RPMI7951 (cell line): ENCODE results near the gene DLX1. TPM values are rescaled to one million over a fixed set of nuclear protein-coding genes. Genes with fewer than 3 reads are reported as not detected.
"Not testable (repeated sequence)": the region's sequence is repeated elsewhere in the genome, so short reads cannot be mapped to it uniquely, and the experiment has no call there.

ENCODE experiments used
- DNase-seq: peaks from one replicate; pipeline ENCODE4 v3.0.0-alpha.2; 2012; ENCODE audit warnings: low read depth
- total RNA-seq: library from RNA; depleted of rRNA; stranded (reverse); fragments of >200 nt; shearing (Covaris generic); gene quantifications from 2 replicates; pipeline ENCODE4 v1.2.3, GENCODE V29; 2014; rRNA removed

DLX1 gene
- 7.8 and 8.8 TPM in 2 replicates for total RNA-seq

DNA sequence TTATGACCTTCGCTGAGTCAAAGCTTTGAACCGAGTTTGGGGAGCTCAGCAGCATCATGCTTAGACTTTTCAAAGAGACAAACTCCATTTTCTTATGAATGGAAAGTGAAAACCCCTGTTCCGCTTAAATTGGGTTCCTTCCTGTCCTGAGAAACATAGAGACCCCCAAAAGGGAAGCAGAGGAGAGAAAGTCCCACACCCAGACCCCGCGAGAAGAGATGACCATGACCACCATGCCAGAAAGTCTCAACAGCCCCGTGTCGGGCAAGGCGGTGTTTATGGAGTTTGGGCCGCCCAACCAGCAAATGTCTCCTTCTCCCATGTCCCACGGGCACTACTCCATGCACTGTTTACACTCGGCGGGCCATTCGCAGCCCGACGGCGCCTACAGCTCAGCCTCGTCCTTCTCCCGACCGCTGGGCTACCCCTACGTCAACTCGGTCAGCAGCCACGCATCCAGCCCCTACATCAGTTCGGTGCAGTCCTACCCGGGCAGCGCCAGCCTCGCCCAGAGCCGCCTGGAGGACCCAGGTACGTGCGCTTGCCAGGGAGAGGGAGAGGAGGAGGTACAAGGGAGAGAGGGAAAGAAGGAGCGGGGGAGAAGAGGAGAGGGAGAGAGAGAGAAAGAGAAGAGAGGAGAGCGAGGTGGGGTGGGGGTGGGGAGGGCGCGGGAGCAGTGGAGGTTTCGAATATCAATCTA is at the start of gene DLX1:
TSS of gene DLX1 (plus strand) at position 48 of the 700 bp plus-strand sequence. CDS start at position 219, 171 bp downstream.
- DNase-seq = no peak

DNA sequence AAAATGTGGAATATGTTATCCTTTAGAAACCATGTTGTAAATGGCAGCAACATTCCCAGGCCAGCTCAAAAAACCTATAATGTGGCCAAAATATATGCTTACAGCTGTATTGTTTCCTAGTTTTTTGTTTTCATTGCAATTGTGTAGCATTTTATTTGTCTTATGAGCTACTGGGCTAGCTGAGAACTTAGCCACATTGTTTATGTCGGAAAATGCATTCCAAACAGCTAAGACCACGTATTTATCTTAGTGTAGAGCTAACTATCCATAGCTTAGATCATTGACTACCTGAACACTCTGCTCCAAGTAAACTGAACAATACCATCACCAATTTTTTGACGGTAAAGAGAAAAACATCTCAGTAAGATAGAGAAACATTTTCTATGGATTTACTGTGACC is 47.2 kb upstream of the DLX1 start:
- DNase-seq = no peak

DNA sequence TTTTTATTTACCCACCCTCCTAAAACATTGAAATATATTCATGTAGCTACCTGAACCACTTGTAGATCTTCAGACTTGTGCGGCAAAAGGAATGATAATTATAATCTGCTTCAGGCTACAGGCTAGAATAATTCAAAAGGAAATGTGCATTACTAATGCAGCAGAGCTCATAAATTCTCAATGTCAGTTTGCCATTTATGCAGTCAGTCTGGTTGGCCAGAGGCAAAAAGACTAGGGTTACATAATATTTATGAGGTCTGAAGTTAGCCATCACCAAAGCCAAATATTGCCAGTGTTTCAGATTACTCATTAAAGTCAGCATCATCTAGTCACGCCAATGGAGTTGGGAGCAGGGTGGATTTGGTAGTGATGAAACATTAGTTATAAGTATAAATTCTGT is 46.7 kb upstream of the DLX1 start:
- DNase-seq = peak; percentile 95

DNA sequence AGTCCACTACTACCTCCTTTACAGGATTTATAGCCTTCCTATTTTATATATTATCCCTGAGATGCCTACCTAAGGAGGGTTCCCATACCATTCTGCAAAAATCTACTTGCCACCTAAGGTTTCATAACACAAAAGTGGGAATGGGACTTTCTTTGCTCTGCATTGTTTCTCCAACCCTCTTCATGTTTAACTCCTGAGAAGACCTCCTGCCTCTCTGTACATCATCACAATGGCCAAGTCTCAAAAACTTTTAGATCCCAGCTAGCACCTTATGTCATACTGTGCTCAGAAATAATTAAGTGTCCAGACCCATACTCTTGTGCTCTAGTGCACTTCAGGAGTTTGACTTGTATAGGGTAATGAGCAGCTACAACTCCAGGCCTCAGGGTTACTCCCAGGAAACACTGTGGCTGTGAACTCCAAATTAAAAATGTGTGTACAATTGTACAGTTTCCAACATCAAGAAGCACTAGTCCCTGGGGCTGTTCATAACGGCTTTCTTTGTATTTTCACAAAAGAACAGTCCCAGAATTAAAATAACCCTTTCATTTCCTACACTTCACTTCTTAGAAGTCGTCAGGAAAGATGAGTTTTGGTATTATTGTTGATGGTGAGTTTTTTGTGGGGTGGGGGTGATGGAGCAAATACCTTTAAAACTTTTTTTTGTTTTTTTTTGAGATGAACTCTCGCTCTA is 46.1 kb upstream of the DLX1 start:
- DNase-seq = peak; percentile 53

DNA sequence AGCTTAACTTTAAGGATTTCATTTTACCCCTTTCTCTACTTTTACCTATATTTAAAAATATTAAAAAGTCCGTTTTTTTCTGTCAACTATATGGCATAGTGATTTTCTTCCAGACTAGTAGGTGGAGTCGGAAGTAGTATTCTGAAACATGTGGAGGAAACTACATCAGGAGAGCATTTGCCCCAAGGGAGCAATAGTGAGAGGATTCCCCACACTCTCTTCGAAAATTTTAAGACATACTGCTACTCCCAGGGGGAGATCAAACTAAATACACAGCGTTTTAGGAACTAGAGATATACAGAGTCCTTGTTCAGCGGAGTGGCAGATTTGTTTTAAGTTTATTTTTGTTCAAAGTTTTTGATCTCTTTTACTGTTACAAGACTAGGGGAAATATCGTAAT is 45.0 kb upstream of the DLX1 start:
- no peak for DNase-seq

DNA sequence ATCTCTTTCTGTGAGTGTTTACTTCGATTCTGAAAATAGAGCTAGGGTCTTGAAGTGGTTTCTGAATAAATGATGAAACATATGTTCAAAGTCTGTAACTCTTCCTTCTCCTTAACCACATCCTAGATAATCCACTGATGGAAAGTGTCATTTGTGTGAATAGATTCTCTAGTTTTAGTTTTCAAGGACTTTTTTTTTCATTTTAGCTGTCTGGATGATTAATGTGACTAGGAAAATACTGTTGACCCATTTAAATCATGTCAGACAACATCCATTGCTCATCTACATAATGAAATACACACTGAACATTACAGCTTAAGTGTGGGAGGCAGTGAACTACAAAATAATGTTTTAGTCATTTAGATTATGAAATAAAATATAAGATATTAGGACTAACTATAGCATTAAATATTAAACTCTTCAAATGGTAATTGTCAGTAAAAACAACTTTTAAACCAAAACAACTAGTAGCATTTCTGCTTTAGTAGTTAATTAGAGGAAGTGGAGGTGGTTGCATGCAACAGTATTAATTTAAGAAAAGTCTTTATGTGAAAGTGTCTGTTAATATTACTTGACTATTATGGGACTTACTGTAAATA is 39.1 kb upstream of the DLX1 start:
- DNase-seq = peak; percentile 78

DNA sequence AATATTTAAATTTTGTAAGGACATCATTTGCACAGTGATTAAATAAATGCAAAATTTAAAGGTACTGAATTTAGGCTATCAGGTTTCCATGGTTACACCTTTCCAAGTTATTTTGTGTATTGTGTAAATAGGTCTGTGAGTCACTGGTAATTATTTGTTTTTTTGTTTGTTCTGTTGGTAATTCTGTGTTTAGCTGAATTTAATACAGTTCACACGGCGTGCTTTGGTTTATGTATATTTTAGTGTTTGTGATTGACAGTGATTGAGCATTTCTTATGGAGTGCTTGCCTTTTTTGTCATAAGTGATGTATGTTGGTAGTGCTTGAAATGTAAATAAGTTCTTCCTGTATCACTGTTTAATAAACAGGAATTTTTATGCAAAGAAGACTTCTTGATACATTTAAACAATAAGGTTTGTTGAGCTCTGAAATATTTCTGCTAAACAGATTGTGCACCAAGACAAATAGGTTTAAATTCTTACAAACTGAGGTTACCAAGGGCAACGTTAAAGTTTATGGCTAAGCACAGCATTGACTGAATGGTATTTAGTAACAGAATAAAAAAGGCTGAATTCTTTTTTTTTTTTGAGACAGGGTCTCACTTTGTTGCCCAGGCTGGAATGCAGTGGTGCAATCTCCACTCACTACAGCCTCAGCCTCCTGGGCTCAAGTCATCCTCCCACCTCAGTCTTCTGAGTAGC is 38.3 kb upstream of the DLX1 start:
- DNase-seq = no peak

DNA sequence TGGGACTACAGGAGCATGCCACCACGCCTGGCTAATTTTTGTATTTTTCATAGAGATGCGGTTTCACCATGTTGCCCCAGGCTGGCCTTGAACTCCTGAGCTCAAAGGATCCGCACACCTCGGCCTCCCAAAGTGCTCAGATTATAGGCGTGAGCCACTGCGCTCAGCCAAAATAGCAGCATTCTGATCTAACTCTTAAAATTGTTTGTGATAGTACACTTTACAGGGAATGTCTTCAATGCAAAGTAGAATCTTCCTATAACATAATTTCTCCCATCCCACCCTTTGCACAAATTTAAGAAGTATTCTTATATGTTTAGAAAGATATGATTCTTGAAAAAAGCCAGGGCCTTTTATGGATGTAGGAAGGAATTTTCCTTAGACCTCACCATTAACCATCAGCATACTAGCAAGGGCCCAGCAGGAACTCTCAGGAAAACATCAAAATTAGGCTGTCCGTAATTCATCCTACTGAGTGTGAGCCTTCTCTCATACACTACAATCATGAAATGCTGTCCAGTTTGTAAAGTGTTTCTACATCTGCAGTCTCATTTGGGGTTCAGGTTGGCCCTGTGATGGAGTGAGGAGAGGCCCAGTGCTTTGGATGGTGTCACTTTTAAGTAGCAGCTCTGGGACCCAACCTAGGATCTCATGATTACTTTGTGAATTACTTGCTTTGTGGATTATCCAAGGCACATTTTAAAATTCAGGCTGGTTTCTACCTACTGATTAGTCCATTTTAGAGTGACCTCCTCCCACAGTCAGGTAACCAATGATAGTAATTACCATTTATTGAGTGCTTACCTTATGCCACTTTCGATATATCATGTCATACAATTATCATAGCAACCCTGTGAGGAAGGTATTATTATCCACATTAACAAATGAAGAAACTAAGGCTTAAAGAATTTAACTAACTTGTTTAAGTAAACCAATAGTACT is 37.5 kb upstream of the DLX1 start:
- DNase-seq = no peak

DNA sequence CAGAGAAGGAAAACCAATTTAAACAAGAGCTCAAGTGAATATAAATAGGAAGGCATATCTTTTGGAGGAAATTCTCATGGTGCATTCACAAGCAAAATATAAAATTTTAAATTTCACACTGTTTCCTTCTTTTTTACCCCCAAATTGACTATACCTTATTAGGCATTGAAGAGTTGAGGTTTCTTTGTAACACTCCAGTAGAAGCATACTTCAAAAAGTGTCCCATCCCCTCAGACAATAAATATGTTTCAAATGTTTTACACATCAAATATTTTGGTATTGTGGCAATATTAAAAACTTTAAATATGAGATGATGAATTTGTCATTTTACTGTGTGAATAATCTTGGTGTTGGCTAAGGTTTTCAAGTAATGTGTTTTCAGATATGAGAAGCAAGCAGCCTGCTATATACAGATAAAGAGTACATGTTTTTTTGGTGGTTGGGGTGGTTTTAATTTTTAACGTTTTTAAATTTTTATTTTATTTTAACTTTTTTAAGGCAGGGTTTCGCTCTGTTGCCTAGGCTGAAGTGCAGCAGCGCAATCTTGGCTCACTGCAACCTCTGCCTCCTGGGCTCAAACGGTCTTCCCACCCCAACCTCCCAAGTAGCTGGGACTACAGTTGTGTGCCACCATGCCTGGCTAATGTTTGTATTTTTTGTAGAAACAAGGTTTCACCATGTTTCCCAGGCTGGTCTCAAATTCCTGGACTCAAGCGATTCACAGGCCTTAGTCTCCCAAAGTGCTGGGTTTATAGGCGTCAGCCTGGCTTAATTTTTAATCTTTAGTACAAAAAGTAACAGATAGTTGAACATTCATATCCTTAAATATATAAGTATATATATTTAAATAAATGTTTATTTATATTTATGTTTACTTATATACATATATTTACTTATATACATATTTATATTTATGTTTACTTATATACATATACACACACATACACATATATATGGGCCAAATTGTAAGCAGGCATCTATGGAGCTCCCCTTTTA is 36.5 kb upstream of the DLX1 start:
- no peak for DNase-seq

DNA sequence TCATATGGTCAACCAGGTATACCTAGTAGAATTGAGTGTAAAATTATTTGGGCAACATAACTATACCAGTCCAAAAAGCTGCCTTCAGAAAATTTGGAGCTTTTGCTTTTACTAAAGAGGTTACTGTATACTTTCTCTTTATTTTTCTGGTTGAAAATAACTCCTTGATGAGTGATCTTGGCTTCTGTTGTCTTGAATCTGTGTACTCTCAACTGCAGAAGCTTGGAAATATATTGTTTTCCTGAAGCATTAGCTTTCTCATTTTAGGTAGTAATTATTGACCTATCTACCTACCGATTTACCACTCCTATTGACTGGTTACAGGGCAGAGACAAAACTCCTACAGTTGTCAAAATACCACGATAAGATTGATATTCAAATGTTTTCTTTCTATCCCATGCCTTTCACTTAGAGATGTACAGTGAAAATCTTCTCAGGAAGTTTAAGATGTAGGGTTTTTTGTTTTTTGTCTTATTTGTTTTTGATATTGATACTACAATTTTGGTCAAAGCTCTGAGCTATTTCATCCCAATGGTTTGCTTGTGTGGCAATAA is 35.7 kb upstream of the DLX1 start:
- DNase-seq = no peak

DNA sequence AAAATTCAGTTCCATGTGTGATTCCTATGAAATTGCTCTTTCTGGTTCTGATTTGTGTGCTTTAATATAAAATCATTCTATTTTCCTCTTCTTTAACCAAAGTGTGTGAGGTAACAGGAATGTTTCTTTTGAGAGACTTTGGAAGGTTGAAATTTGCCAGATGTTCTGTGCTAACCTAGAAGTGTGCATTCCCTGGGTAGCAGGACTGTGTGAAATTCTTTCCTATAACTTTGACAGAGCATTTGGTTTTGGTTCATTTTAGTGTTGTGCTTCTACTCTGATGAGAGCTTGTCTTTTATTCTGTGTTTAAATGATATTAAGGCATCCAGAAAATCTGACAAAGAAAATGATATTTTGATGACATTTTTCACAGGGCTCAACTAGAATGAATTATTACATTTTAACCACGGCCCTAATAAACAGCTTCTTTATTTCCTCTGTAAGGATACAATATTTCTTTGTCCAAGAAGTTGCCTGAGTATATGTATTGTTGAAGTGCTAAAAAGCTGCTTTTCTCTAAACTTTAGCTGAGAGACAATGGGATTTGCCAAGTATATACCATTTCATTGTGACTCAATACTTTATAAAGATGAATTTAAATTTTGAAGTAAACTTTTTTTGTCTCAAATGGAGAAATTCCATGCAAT is 34.7 kb upstream of the DLX1 start:
- DNase-seq = no peak

DNA sequence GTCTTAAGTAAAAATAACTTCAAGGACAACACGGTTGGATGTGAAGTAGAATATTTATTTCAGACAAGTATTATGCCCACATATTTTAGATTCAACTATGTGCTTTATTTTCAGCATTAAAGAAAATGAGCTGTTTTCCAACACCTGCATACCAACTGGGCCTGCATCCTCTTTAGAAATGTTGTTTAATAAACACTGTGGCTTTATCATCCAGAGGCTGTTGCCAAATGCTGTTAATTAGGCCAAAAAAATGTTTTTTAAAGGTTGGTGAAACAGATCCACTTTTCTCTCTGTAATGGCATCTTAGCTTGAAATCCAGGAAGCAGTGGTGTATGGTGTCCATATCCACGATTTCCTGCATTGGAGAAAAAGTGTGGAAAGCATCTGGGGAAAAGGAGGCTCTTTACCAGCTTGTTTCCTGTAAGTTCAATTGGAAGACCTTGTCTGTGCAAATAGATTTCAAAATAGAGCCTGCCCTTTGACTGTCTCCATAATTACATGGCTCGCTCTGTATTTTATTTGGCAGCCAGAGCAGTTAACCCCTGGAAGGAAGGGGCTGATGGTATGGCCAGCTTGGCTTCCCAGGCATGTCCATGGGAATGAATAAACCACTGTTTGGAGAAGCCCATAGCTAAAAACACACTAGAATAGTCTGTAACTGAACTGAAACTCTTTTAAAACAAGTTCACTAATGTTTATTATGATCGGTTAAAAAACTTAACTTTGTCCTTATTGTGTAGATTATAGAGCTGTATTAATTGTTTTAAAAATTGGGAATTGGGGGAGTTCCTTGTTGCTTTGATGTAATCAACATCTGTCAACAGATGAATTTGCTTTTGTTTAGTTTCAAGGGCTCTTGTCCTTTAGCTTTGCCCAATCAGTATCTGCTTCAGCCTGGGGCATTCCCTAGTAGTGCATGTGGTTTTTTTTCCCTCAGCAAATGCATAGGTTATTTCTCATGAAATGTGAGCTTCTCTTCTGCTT is 33.0 kb upstream of the DLX1 start:
- peak; percentile 76 for DNase-seq

DNA sequence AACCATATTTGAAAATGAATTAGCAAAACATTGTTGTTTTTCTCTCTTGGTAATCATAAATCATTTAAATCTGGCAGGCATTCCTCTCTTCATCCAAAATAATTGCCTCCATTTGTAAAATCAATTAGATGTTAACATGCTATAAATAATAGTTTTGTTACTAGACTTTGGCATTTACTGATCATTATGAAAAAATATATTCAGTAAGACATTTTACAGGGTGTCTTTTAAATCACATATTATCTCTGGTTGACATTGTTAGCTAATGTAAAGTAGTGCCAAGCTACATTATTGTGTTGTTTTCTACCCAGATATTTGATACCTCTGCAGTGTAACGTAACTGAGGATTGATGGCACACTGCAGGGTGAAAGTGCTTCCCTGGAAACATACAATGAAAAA is 31.8 kb upstream of the DLX1 start:
- DNase-seq = no peak

DNA sequence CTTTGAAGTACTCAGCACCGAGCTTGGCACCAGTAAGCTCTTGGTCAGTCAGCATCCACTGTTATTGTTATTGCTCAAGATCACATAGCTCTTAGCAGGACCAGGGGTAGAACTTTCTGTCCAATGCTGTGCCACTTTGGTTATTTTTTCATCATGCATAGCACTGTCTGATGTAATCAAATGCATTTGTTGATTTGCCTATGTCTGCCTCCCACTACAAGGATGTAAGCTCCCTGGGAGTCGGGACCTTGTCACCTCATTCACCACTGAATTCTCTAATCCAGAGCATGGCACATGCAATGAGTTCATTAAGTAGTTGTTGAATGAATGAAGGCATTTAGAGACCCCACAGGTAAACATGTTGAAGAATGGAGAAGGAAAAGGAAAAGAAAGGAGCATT is 29.0 kb upstream of the DLX1 start:
- no peak for DNase-seq

DNA sequence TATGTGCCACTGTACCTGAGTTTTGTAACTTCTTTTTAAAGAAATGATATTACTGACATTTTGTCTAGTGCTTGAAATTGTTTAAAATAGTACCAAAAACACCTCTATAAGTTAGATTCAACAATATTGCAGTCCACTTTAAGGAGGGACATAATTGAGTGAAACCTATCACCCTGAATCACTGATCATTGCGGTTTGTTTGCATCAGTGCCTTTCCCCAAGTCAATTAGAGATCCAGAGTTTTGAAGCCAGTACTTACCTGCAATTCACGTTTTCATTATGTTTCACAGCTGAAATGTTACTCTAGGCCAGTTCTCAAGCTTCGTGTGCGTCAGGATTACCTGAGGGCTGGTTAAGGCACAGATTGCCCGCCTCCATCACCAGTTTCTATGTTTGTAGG is 26.6 kb upstream of the DLX1 start:
- no peak for DNase-seq

DNA sequence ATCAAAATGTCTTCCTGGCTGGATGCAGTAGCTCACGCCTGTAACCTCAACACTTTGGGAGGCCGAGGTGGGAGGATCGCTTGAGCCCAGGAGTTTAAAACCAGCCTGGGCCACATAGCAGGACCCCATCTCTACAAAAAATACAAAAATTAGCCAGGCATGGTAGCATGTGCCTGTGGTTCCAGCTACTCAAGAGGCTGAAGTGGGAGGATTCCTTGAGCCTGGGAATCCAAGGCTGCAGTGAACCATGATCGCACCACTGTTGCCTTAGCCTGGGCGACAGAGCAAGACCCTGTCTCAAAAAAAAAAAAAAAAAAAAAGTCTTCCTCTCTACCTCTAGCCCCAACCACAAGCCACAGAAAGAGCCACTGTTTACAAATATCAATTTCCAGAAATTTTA is 25.2 kb upstream of the DLX1 start:
- DNase-seq = not testable (repeated sequence)

DNA sequence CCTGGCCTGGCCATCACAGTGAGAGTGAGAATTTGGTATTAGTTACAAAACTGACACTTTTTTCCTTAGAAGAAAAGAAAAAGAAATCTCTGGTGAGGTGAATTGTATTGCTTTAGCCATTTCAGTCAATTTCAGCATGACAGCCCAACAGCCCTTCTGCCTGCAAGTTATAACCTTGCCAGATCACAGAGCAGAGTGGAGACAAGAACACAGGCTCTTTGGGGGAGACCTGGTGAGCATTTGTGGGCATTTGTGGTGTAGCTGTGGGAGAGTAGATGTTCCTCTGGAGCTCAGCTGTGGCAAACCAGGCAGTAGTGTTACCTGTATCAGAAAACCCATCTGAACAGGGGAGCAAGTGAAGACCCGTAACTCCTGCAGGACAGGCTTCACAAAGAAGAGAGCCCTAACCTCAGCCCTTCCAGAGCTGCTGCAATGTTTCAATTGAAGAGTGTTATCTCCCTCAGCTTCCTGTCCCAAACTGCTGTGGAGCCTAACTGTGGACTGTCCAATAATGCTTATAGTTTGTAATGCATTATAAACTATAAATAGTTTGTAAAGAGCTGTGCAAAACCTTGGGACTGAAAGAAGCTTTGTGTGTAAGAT is 22.8 kb upstream of the DLX1 start:
- DNase-seq = no peak

DNA sequence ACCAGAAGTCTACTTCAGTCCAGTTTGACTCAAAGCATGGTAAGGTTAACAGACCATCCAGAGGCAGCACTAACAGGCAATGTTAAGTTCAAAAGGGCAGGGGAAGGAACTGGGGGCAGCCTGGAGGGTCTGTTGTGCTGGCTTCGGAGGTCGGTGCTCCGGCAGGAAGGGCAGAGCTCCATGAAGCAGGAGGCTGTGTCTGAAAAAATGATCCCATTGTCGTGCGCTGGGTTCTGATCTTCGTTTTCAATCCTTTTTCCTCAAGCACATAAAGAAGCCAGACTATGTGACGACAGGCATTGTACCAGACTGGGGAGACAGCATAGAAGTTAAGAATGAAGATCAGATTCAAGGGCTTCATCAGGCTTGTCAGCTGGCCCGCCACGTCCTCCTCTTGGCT is 21.9 kb upstream of the DLX1 start:
- DNase-seq = no peak
